WTC11 (cell line): ENCODE measurements around the gene WDFY4. TPM values are rescaled to one million over a fixed set of nuclear protein-coding genes. Genes with fewer than 3 reads are reported as not detected.

ENCODE experiments used
- ATAC-seq: fragments of 200-7000 bp; cut with Tn5 transposase; 2 replicates; pipeline ENCODE4 v1.10.0; 2021; ENCODE audit warnings: mild to moderate bottlenecking, moderate library complexity
- CTCF ChIA-PET: fragments of 300-600 bp; sonication (Branson Sonifier 250); formaldehyde crosslinking; loops from one replicate; lab custom pipeline; 2021; ENCODE audit warnings: antibody characterized with exemption; lab: Charles Lee
- POLR2A ChIA-PET: fragments of 350-600 bp; sonication (Branson Sonifier 250); formaldehyde crosslinking; loops from one replicate; lab custom pipeline; 2021; ENCODE audit warnings: antibody characterized with exemption; lab: Charles Lee
- DNase-seq: peaks from one replicate; pipeline ENCODE4 v3.0.0; 2021; ENCODE audit warnings: low spot score
- H3K27ac Mint-ChIP-seq: 2 replicates; pipeline ENCODE4 v1.8.0; 2021; ENCODE audit warnings: mixed read lengths
- H3K27me3 Mint-ChIP-seq: 2 replicates; pipeline ENCODE4 v1.8.0; 2021; ENCODE audit warnings: low read depth, mild to moderate bottlenecking, moderate library complexity, mixed read lengths
- H3K36me3 Mint-ChIP-seq: 2 replicates; pipeline ENCODE4 v1.8.0; 2021; ENCODE audit warnings: mixed read lengths
- H3K4me1 Mint-ChIP-seq: 2 replicates; pipeline ENCODE4 v1.8.0; 2022; ENCODE audit warnings: mixed read lengths
- H3K4me3 Mint-ChIP-seq: 2 replicates; pipeline ENCODE4 v1.8.0; 2021; ENCODE audit warnings: mild to moderate bottlenecking, moderate library complexity, mixed read lengths
- H3K9me3 Mint-ChIP-seq: 2 replicates; pipeline ENCODE4 v1.8.0; 2021; ENCODE audit warnings: mixed read lengths
- CDX4 ChIP-seq: fragments of 250-450 bp; sonication (Bioruptor Pico); IDR thresholded peaks from 2 replicates; pipeline ENCODE4 v1.9.0; 2021; ENCODE audit warnings: moderate library complexity, mild to moderate bottlenecking, inconsistent platforms, borderline replicate concordance
- CTCF ChIP-seq: fragments of 200-600 bp; IDR thresholded peaks from 2 replicates; pipeline ENCODE4 v1.8.0; 2022; ENCODE audit warnings: antibody characterized with exemption
- ERG ChIP-seq: fragments of 250-450 bp; sonication (Bioruptor Pico); IDR thresholded peaks from 2 replicates; pipeline ENCODE4 v1.8.0; 2021; ENCODE audit warnings: mild to moderate bottlenecking
- FOXP4 ChIP-seq: sonication (generic); formaldehyde crosslinking; IDR thresholded peaks from 2 replicates; pipeline ENCODE4 v1.8.0; 2022; ENCODE audit warnings: mild to moderate bottlenecking, missing genetic modification reagents
- KAT7 ChIP-seq: sonication (generic); formaldehyde crosslinking; IDR thresholded peaks from 2 replicates; pipeline ENCODE4 v1.8.1; 2023; ENCODE audit warnings: missing genetic modification reagents, mild to moderate bottlenecking, borderline replicate concordance
- MXD4 ChIP-seq: fragments of 250-450 bp; sonication (Bioruptor Pico); IDR thresholded peaks from 2 replicates; pipeline ENCODE4 v1.8.0; 2021; ENCODE audit warnings: mild to moderate bottlenecking, moderate library complexity, borderline replicate concordance
- NR3C1 ChIP-seq: sonication (generic); formaldehyde crosslinking; conservative IDR thresholded peaks from 2 replicates; pipeline ENCODE4 v1.8.1; 2023; ENCODE audit warnings: low read depth, mild to moderate bottlenecking, missing genetic modification reagents
- PRRX2 ChIP-seq: fragments of 250-450 bp; sonication (Bioruptor Pico); IDR thresholded peaks from 2 replicates; pipeline ENCODE4 v1.8.0; 2021; ENCODE audit warnings: mild to moderate bottlenecking
- RELA ChIP-seq: sonication (generic); formaldehyde crosslinking; IDR thresholded peaks from 2 replicates; pipeline ENCODE4 v1.8.1; 2022; ENCODE audit warnings: missing genetic modification reagents, mild to moderate bottlenecking, borderline replicate concordance
- ZNF416 ChIP-seq: fragments of 250-450 bp; sonication (Bioruptor Pico); IDR thresholded peaks from 2 replicates; pipeline ENCODE4 v1.9.0; 2021; ENCODE audit warnings: mild to moderate bottlenecking, inconsistent platforms
- ZNF671 ChIP-seq: fragments of 250-450 bp; sonication (Bioruptor Pico); IDR thresholded peaks from 2 replicates; pipeline ENCODE4 v1.8.0; 2021; ENCODE audit warnings: mild to moderate bottlenecking
- total RNA-seq: library from RNA; stranded (reverse); gene quantifications from 3 replicates; pipeline ENCODE4 v1.2.3, GENCODE V29; 2021

The WDFY4 gene
- total RNA-seq, 1 experiment from 2014 or later, result 0.13 TPM

GRCh38 chr10:48656914-48657305, 27.8 kb upstream of the WDFY4 start (continued):
- TF ChIP-seq RELA (CRISPR knock-in tag) (no peak), CDX4 (no peak)

GRCh38 chr10:48657416-48657815, 27.3 kb upstream of the WDFY4 start:
- DNase-seq, result no peak
- POLR2A ChIA-PET, result interaction anchor here (0.7 kb wide), 1 partner anchor 21 kb away, joined by 3 read pairs; no protein-coding TSS in a partner anchor

GRCh38 chr10:48658243-48658974, 26.3 kb upstream of the WDFY4 start:
- ATAC-seq (peak; percentile 67), DNase-seq (peak; percentile 87)
- Mint-ChIP-seq H3K27me3 (peaks cover 26% of the 10 kb centered on the region), H3K4me1 (peaks cover 20% of the 10 kb centered on the region), H3K27ac (no peak overlapping the region), H3K9me3 (no peaks in the 10 kb centered on the region), H3K36me3 (no peaks in the 10 kb centered on the region), H3K4me3 (peak overlapping the region; percentile 19; the same call in 1 of the 2 replicates)
- ChIA-PET POLR2A (interaction anchor here (1.0 kb wide), 1 partner anchor 219 kb away, joined by 3 read pairs; no protein-coding TSS in a partner anchor), CTCF (interaction anchor here (0.6 to 5.9 kb wide), 62 partner anchors 12 to 861 kb away, joined by 3 to 268 read pairs (median 4); partner anchors contain the start of genes ARHGAP22 and WDFY4)
- TF ChIP-seq CTCF (peak; percentile 83), MXD4 (no peak), ZNF416 (CRISPR knock-in tag) (no peak), KAT7 (CRISPR knock-in tag) (no peak)

More at GRCh38 chr10:48657416-48657815, 27.3 kb upstream of the WDFY4 start:
- peaks cover 20% of the 10 kb centered on the region for H3K4me1 Mint-ChIP-seq
- no peak for ATAC-seq
- H3K27ac Mint-ChIP-seq, result no peak overlapping the region
- H3K4me3 Mint-ChIP-seq, result no peak overlapping the region
- CTCF ChIA-PET, result interaction anchor here (0.9 to 5.9 kb wide), 34 partner anchors 11 to 862 kb away, joined by 3 to 268 read pairs (median 6); partner anchors contain the start of gene ARHGAP22
- H3K27me3 Mint-ChIP-seq, result peaks cover 30% of the 10 kb centered on the region
- no peaks in the 10 kb centered on the region for H3K9me3 Mint-ChIP-seq
- no peaks in the 10 kb centered on the region for H3K36me3 Mint-ChIP-seq
- TF ChIP-seq ZNF671 (CRISPR knock-in tag) (no peak), NR3C1 (CRISPR knock-in tag) (no peak), ERG (CRISPR knock-in tag) (no peak)

GRCh38 chr10:48658975-48659269, 25.8 kb upstream of the WDFY4 start:
- H3K36me3 Mint-ChIP-seq, result no peaks in the 10 kb centered on the region
- no peak for DNase-seq
- no peak for ATAC-seq
- TF ChIP-seq PRRX2 (CRISPR knock-in tag), result no peak
- TF ChIP-seq FOXP4, result no peak
- TF ChIP-seq, all 79 proteins: peak for 0
- Mint-ChIP-seq H3K4me1 (peaks cover 20% of the 10 kb centered on the region), H3K27me3 (peaks cover 25% of the 10 kb centered on the region), H3K27ac (no peak overlapping the region), H3K4me3 (no peak overlapping the region), H3K9me3 (peaks cover 3% of the 10 kb centered on the region; the same call in 1 of the 2 replicates)
- POLR2A ChIA-PET, result no interaction called here
- CTCF ChIA-PET, result interaction anchor here (0.7 to 5.9 kb wide), 33 partner anchors 13 to 853 kb away, joined by 3 to 268 read pairs (median 4); partner anchors contain the start of genes ARHGAP22 and WDFY4
